ENCODE results near the gene LANCL2. TPM values are rescaled to one million over a fixed set of nuclear protein-coding genes. Genes with fewer than 3 reads are reported as not detected.

Gene LANCL2
- total and polyA plus RNA-seq, 8 donors = 4.9 to 25.9 (median 16.4) TPM

DNA sequence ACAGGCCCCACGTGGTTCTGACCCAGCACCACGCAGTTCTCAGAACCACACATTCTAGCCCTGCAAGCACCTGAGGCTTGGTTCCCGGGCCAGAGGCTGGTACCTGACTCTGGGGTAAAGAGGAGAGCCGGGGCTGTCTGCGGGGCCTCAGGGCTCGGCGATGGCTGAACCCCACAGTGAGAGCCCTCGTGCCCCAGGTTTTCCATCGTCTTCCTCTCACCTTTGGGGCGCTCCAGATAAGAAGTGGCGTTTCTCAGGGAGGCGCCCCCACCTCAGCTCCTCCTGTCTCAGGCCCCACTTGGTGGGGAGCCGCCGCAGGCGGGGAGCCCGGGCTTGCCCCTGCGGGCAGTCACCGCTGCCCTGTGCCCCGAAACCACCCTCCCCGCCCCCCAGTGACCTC, 2.2 kb upstream of the LANCL2 start:
- Histone ChIP-seq H3K4me1 (peaks cover 16 to 23% (median 19%) of the 10 kb centered on the region in 4 donors), H3K27me3 (peaks cover 0 to 9% (median 0%) of the 10 kb centered on the region in 3 donors), H3K27ac (no peak overlapping the region), H3K4me3 (no peak overlapping the region), H3K9me3 (no peaks in the 10 kb centered on the region), H3K36me3 (no peaks in the 10 kb centered on the region)
- WGBS, 5 donors = 84 to 90% (median 87%) methylated on average over 15 to 20 of the region's 20 CpGs
- intact Hi-C loops (cut with DNase I; ENCODE audit: low total_unique reads) = no loop called here
- TF ChIP-seq POLR2A (IDR thresholded peaks at IDR 0.05) (no peak), EP300 (IDR thresholded peaks at IDR 0.05) (no peak), POLR2AphosphoS5 (IDR thresholded peaks at IDR 0.05) (no peak), CTCF (IDR thresholded peaks at IDR 0.05) (no peak)
- no peak for DNase-seq

- WGBS, 5 donors = 85 to 92% (median 87%) methylated on average over 21 to 25 of the region's 25 CpGs
- Histone ChIP-seq H3K36me3 (no peaks in the 10 kb centered on the region), H3K27ac (no peak overlapping the region), H3K4me3 (no peak overlapping the region), H3K4me1 (peaks cover 16 to 28% (median 20%) of the 10 kb centered on the region in 4 donors), H3K27me3 (peaks cover 0 to 9% (median 0%) of the 10 kb centered on the region in 3 donors), H3K9me3 (no peaks in the 10 kb centered on the region)
- intact Hi-C loops (cut with DNase I; ENCODE audit: low total_unique reads) = no loop called here
- DNase-seq = no peak
- TF ChIP-seq POLR2A (IDR thresholded peaks at IDR 0.05) (no peak), CTCF (IDR thresholded peaks at IDR 0.05) (no peak), EP300 (IDR thresholded peaks at IDR 0.05) (no peak), POLR2AphosphoS5 (IDR thresholded peaks at IDR 0.05) (no peak)
These were observed 1.6 kb upstream of the LANCL2 start for GRCh38 chr7:55363386-55364170.

- Histone ChIP-seq H3K4me1 (peaks cover 16 to 31% (median 20%) of the 10 kb centered on the region in 4 donors), H3K27me3 (no peaks in the 10 kb centered on the region), H3K27ac (peak overlapping the region; percentile 91 to 99 (median 99)), H3K4me3 (peak overlapping the region; percentile 69 to 99 (median 96)), H3K36me3 (no peaks in the 10 kb centered on the region), H3K9me3 (no peaks in the 10 kb centered on the region)
- DNase-seq = peak; percentile 96 to 99
- TF ChIP-seq EP300 (IDR thresholded peaks at IDR 0.05) (peak; percentile 7), CTCF (IDR thresholded peaks at IDR 0.05) (peak in 2 of 7 experiments; percentile 22 to 28), POLR2A (IDR thresholded peaks at IDR 0.05) (peak in 2 of 4 donors; percentile 30 to 64), POLR2AphosphoS5 (IDR thresholded peaks at IDR 0.05) (peak; percentile 73 to 93 (median 90))
- intact Hi-C loops (cut with DNase I; ENCODE audit: low total_unique reads) = no loop called here
- 0 to 1% (median 0%) methylated on average over 40 to 101 of the region's 101 CpGs for WGBS, 5 donors
These were observed 731 bp downstream of the LANCL2 start for GRCh38 chr7:55365675-55366460.

GRCh38 chr7:55366461-55367070, 1.4 kb downstream of the LANCL2 start:
- intact Hi-C loops (cut with DNase I; ENCODE audit: low total_unique reads) = no loop called here
- WGBS, 5 donors = 0 to 1% (median 1%) methylated on average over 17 to 32 of the region's 32 CpGs
- H3K4me1 ChIP-seq = peaks cover 16 to 31% (median 20%) of the 10 kb centered on the region in 4 donors
- TF ChIP-seq CTCF (IDR thresholded peaks at IDR 0.05) = no peak
- no peak for TF ChIP-seq POLR2A (IDR thresholded peaks at IDR 0.05)
- TF ChIP-seq EP300 (IDR thresholded peaks at IDR 0.05) = no peak
- no peak for TF ChIP-seq POLR2AphosphoS5 (IDR thresholded peaks at IDR 0.05)
- peak in 1 of 2 donors; percentile 68 for DNase-seq
- H3K9me3 ChIP-seq = no peaks in the 10 kb centered on the region
- H3K27me3 ChIP-seq = no peaks in the 10 kb centered on the region
- no peaks in the 10 kb centered on the region for H3K36me3 ChIP-seq
- peak overlapping the region; percentile 91 to 99 (median 99) for H3K27ac ChIP-seq
- peak overlapping the region; percentile 69 to 99 (median 96) for H3K4me3 ChIP-seq

All from stomach (tissue), 9 donors.